Adrenal gland (tissue), 12 donors: ENCODE data around the gene MTF2. TPM values are rescaled to one million over a fixed set of nuclear protein-coding genes. Genes with fewer than 3 reads are reported as not detected.
A peak's percentile ranks its signal among the peaks of the same experiment; 100 is the strongest.

Source experiments
- DNase-seq, 7 donors: peaks; one replicate each; pipeline ENCODE4 v3.0.0-alpha.2; 2019 to 2020
- H3K27ac ChIP-seq, 5 donors: fragments of 200-600 bp; sonication (generic) in 4 of 5; 1 replicate in 3 of 5; 2 replicates in 2 of 5; pipeline versions ENCODE4 v1.5.1 to v1.8.0; 2016 to 2020; ENCODE audit warnings: mild to moderate bottlenecking in 1 of 5
- H3K27me3 ChIP-seq: fragments of 200-600 bp; 2 replicates; pipeline ENCODE4 v1.8.0; 2021
- H3K36me3 ChIP-seq, 2 donors: fragments of 200-600 bp; replicated peaks in 1 of 2; 1 replicate in 1 of 2; 2 replicates in 1 of 2; pipeline versions ENCODE4 v1.5.1 to v1.8.0; 2018 to 2022
- H3K4me1 ChIP-seq, 2 donors: fragments of 200-600 bp; replicated peaks in 1 of 2; 1 replicate in 1 of 2; 2 replicates in 1 of 2; pipeline versions ENCODE4 v1.5.1 to v1.8.0; 2018 to 2021
- H3K4me3 ChIP-seq, 4 donors: fragments of 200-600 bp; sonication (generic) in 3 of 4; one replicate each; pipeline ENCODE4 v1.5.1; 2016 to 2018
- H3K9me3 ChIP-seq, 3 donors: fragments of 200-600 bp; sonication (generic) in 1 of 3; replicated peaks in 1 of 3; 1 replicate in 2 of 3; 2 replicates in 1 of 3; pipeline versions ENCODE4 v1.5.1 to v1.8.0; 2016 to 2021
- CTCF ChIP-seq, 6 experiments: fragments of 450-650 bp in 4 of 6; fragments of 200-600 bp in 2 of 6; sonication (generic) in 1 of 6; IDR thresholded peaks; 1 replicate in 5 of 6; 2 replicates in 1 of 6; pipeline versions ENCODE4 v1.5.1 to v1.8.0; 2016 to 2021; ENCODE audit warnings: antibody characterized with exemption in 6 of 6, mild to moderate bottlenecking in 2 of 6, moderate library complexity in 1 of 6
- POLR2A ChIP-seq, 2 donors: fragments of 450-650 bp; IDR thresholded peaks; one replicate each; pipeline ENCODE4 v1.6.1; 2017; ENCODE audit warnings: antibody characterized with exemption in 2 of 2, mild to moderate bottlenecking in 2 of 2, moderate library complexity in 1 of 2
- WGBS, 4 donors: extraction: QIAGEN DNeasy Blood & Tissue Kit in 2 of 4; methylation state at CpG; one replicate each; pipeline versions ENCODE4 v1.1.5 to v1.1.7; 2013 to 2017; 5-methylcytosine and 5-hydroxymethylcytosine counted together
- intact Hi-C, 2 donors: fragments of 100-400 bp; cut with DNase I; formaldehyde crosslinking; loops; one replicate each; pipeline versions ENCODE4 v1.14.1 to v1.15.0; 2022 to 2023
- polyA plus RNA-seq, 3 donors: library from polyadenylated mRNA; stranded (reverse); fragments of 200-250 nt in 2 of 3; fragments of 350-450 nt in 1 of 3; fragmentation: Illumina TruSeq in 1 of 3; extraction: RNeasy Lipid Tissue Mini Kit (QIAGEN cat#74804) in 1 of 3; gene quantifications; one replicate each; pipeline ENCODE4 v1.2.3, GENCODE V29; 2013 to 2014
- total RNA-seq, 9 donors: library from RNA; depleted of rRNA in 4 of 9; stranded (reverse); fragments of >200 nt in 4 of 9; fragments of 120-200 nt in 1 of 9; fragmentation: NEBNext Ultra II Directional in 1 of 9; extraction: Animal tissue kit (Norgen Biotek cat#: 25700) in 1 of 9; gene quantifications; one replicate each; pipeline versions ENCODE4 v1.1.0 to v1.2.4, GENCODE V29; 2013 to 2023
- donor health status: healthy with polysubstance abuse.
- donor health status: Bipolar disorder and iron deficiency.
- donor health status: DM: yes; HTN: yes; CAD: no.
- donor health status: DM: no; HTN: no; CAD: no.
- donor health status: DM: no; HTN: no; CAD: no.
- donor health status: DM: yes; HTN: yes; CAD: no.

The MTF2 gene
- total and polyA plus RNA-seq, 12 donors = 4.6 to 62.7 (median 20.9) TPM

GRCh38 chr1:93111561-93111960 lies 32.5 kb downstream of the MTF2 start:
- intact Hi-C loops = no loop called here
- Histone ChIP-seq H3K27ac (peak overlapping the region in 1 of 5 donors; percentile 43), H3K36me3 (peaks cover 0 to 9% of the 10 kb centered on the region in 2 donors), H3K9me3 (peaks cover 0 to 4% (median 0%) of the 10 kb centered on the region in 3 donors), H3K4me3 (peak overlapping the region in 1 of 4 donors; percentile 8), H3K27me3 (no peaks in the 10 kb centered on the region), H3K4me1 (peaks cover 17 to 22% of the 10 kb centered on the region in 2 donors)
- DNase-seq = no peak
- TF ChIP-seq POLR2A (IDR thresholded peaks at IDR 0.05) (no peak), CTCF (IDR thresholded peaks at IDR 0.05) (no peak)

- H3K9me3 ChIP-seq = peaks cover 0 to 3% (median 0%) of the 10 kb centered on the region in 3 donors
- no peak for DNase-seq
- WGBS, 4 donors = 88 to 99% (median 91%) methylated on average over 3 of the region's 3 CpGs
- peaks cover 17 to 22% of the 10 kb centered on the region in 2 donors for H3K4me1 ChIP-seq
- H3K4me3 ChIP-seq = no peak overlapping the region
- intact Hi-C loops = no loop called here
- peaks cover 0 to 21% of the 10 kb centered on the region in 2 donors for H3K36me3 ChIP-seq
- no peaks in the 10 kb centered on the region for H3K27me3 ChIP-seq
- no peak overlapping the region for H3K27ac ChIP-seq
- TF ChIP-seq POLR2A (IDR thresholded peaks at IDR 0.05) = no peak
- no peak for TF ChIP-seq CTCF (IDR thresholded peaks at IDR 0.05)
Observed at GRCh38 chr1:93113127-93113526, 34.0 kb downstream of the MTF2 start.

DNA sequence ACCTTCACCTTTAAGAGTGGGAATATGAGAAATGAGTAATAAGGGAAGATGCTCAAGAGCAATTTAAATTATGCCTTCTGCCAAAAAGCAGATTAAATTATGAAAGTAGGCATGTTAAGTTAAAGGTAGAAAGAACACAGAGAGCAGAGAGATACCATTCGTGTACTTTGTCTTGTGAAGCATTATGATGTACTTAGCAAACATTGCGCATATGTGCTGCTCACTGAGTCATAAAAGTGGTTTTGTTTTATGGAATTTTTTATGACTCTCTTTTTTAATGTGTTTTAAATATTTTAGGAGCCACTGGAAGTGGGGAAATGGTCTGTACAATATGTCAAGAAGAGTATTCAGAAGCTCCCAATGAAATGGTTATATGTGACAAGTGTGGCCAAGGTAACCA lies 35.3 kb downstream of the MTF2 start:
- 93 to 98% (median 95%) methylated on average over 2 of the region's 2 CpGs for WGBS, 4 donors
- Histone ChIP-seq H3K27me3 (no peaks in the 10 kb centered on the region), H3K27ac (no peak overlapping the region), H3K4me1 (peaks cover 17 to 22% of the 10 kb centered on the region in 2 donors), H3K9me3 (no peaks in the 10 kb centered on the region), H3K36me3 (peaks cover 0 to 25% of the 10 kb centered on the region in 2 donors), H3K4me3 (no peak overlapping the region)
- TF ChIP-seq CTCF (IDR thresholded peaks at IDR 0.05) (no peak), POLR2A (IDR thresholded peaks at IDR 0.05) (no peak)
- no peak for DNase-seq
- intact Hi-C loops = no loop called here

DNA sequence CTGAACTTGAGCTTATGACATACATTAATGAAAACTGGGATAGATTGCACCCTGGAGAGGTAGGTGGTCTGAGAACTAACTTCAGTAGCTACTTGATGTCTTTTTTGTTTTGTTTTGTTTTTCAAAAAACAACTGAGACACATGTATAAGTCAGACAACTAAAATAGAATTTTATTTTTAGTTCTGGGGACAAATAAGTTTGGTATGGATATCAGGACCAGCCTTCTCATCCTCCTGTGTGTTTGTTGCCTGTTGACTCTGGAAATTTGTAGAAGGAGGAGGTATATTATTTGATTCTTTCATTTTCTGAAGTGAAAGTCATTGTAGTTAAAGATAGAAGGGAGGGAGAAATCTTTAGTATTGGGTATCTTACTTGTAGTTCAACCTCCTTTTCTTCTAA lies 41.5 kb downstream of the MTF2 start:
- Histone ChIP-seq H3K36me3 (peaks cover 0 to 28% of the 10 kb centered on the region in 2 donors), H3K4me3 (no peak overlapping the region), H3K27me3 (no peaks in the 10 kb centered on the region), H3K4me1 (peaks cover 3 to 8% of the 10 kb centered on the region in 2 donors), H3K27ac (no peak overlapping the region), H3K9me3 (no peaks in the 10 kb centered on the region)
- DNase-seq = no peak
- intact Hi-C loops = no loop called here
- no peak for TF ChIP-seq POLR2A (IDR thresholded peaks at IDR 0.05)
- TF ChIP-seq CTCF (IDR thresholded peaks at IDR 0.05) = no peak
